Endothelial cell of umbilical vein (primary cell): ENCODE results near the gene DNASE2. TPM values are rescaled to one million over a fixed set of nuclear protein-coding genes. Genes with fewer than 3 reads are reported as not detected.

ENCODE experiments used
- BruUV-seq: library from RNA; stranded (reverse); fragments of 400-500 nt; replicated peaks from 2 replicates; lab custom pipeline; 2021; lab: Mats Ljungman, UMichigan
- CTCF ChIA-PET: fragments of 300-600, 350-600 bp; sonication (Branson Sonifier 250); formaldehyde crosslinking; loops from one replicate; lab custom pipeline; 2021; ENCODE audit warnings: antibody characterized with exemption, inconsistent platforms; lab: Charles Lee
- POLR2A ChIA-PET: fragments of 300-600, 350-600 bp; sonication (Branson Sonifier 250); formaldehyde crosslinking; loops from one replicate; lab custom pipeline; 2021; ENCODE audit warnings: antibody characterized with exemption, inconsistent platforms; lab: Charles Lee
- DNase-seq: peaks from one replicate; pipeline ENCODE4 v3.0.0-alpha.2; 2011; ENCODE audit warnings: low read depth, low spot score
- FAIRE-seq: peaks from 2 replicates; lab custom pipeline; 2011; peaks lifted over from hg19 to GRCh38; lab: Jason Lieb, UNC
- H2AFZ ChIP-seq: 2 replicates; pipeline ENCODE4 v1.6.0; 2012; ENCODE audit warnings: low read depth, low read length, control low read depth, inconsistent platforms
- H3K27ac ChIP-seq: 2 replicates; pipeline ENCODE4 v1.5.1; 2011; ENCODE audit warnings: low read depth, mild to moderate bottlenecking, control low read depth, low read length, moderate library complexity; ENCODE audit not compliant: insufficient read depth
- H3K27me3 ChIP-seq, 2 experiments: 2 replicates each; pipeline versions ENCODE4 v1.6.0 to v1.6.1; 2011; ENCODE audit warnings: low read length in 2 of 2, mixed read lengths in 1 of 2; ENCODE audit not compliant: control insufficient read depth in 2 of 2, insufficient read depth in 2 of 2
- H3K36me3 ChIP-seq, 2 experiments: 2 replicates in 1 of 2; 3 replicates in 1 of 2; pipeline ENCODE4 v1.5.1; 2011; ENCODE audit warnings: low read length in 2 of 2, mild to moderate bottlenecking in 1 of 2, moderate library complexity in 1 of 2; ENCODE audit not compliant: control insufficient read depth in 2 of 2, insufficient read depth in 2 of 2; ENCODE audit errors: extremely low read depth in 1 of 2
- H3K4me1 ChIP-seq: 3 replicates; pipeline ENCODE4 v1.5.1; 2011; ENCODE audit warnings: mild to moderate bottlenecking, low read length; ENCODE audit not compliant: control insufficient read depth, insufficient read depth; ENCODE audit errors: extremely low read depth
- H3K4me2 ChIP-seq: 2 replicates; pipeline ENCODE4 v1.6.1; 2011; ENCODE audit warnings: low read length, control low read depth, mixed read lengths; ENCODE audit not compliant: insufficient read depth
- H3K4me3 ChIP-seq, 3 experiments: fragments of 200-600 bp in 1 of 3; sonication (generic), shearing (Covaris generic) in 1 of 3; replicated peaks in 1 of 3; 2 replicates each; pipeline ENCODE4 v1.5.1; 2011 to 2016; ENCODE audit warnings: control low read depth in 3 of 3, low read length in 3 of 3, mild to moderate bottlenecking in 2 of 3, inconsistent platforms in 1 of 3, low read depth in 1 of 3, moderate library complexity in 1 of 3; ENCODE audit not compliant: insufficient read depth in 1 of 3
- H3K79me2 ChIP-seq: 2 replicates; pipeline ENCODE4 v1.6.0; 2012; ENCODE audit warnings: low read length, inconsistent platforms; ENCODE audit not compliant: control insufficient read depth, insufficient read depth
- H3K9ac ChIP-seq: replicated peaks from 2 replicates; pipeline ENCODE3; 2011; ENCODE audit warnings: low read length, control low read depth; ENCODE audit not compliant: insufficient read depth; ENCODE audit errors: extremely low read depth
- H3K9me1 ChIP-seq: replicated peaks from 3 replicates; pipeline ENCODE4 v1.6.0; 2011; ENCODE audit warnings: mild to moderate bottlenecking, low read length; ENCODE audit not compliant: control insufficient read depth, insufficient read depth; ENCODE audit errors: extremely low read depth
- H3K9me3 ChIP-seq: replicated peaks from 2 replicates; pipeline ENCODE4 v1.5.1; 2012; ENCODE audit warnings: low read length, inconsistent platforms; ENCODE audit not compliant: control insufficient read depth, insufficient read depth
- H4K20me1 ChIP-seq: replicated peaks from 2 replicates; pipeline ENCODE3; 2011; ENCODE audit warnings: mild to moderate bottlenecking, low read length; ENCODE audit not compliant: control insufficient read depth, insufficient read depth; ENCODE audit errors: extremely low read depth
- CTCF ChIP-seq, 2 donors: IDR thresholded peaks; 1 replicate in 1 of 2; 2 replicates in 1 of 2; pipeline ENCODE4 v1.5.1; 2011; ENCODE audit warnings: low read length in 2 of 2, mild to moderate bottlenecking in 2 of 2, moderate library complexity in 2 of 2, control low read depth in 1 of 2, inconsistent platforms in 1 of 2, low read depth in 1 of 2; ENCODE audit not compliant: insufficient read depth in 1 of 2; ENCODE audit errors: extremely low read depth in 1 of 2
- EZH2 ChIP-seq: IDR thresholded peaks from 2 replicates; pipeline ENCODE4 v1.6.1; 2012; ENCODE audit warnings: borderline replicate concordance, low read depth, mild to moderate bottlenecking, moderate library complexity, low read length, inconsistent platforms; ENCODE audit not compliant: severe bottlenecking
- FOS ChIP-seq: IDR thresholded peaks from 2 replicates; pipeline ENCODE4 v1.6.1; 2011; ENCODE audit warnings: mild to moderate bottlenecking, low read length, moderate library complexity, borderline replicate concordance; ENCODE audit not compliant: insufficient read depth
- GATA2 ChIP-seq: IDR thresholded peaks from 2 replicates; pipeline ENCODE4 v1.7.0; 2011; ENCODE audit warnings: low read depth, mild to moderate bottlenecking, moderate library complexity, mixed read lengths, low read length; ENCODE audit not compliant: insufficient read length, insufficient read depth
- JUN ChIP-seq: IDR thresholded peaks from 2 replicates; pipeline ENCODE4 v1.6.1; 2011; ENCODE audit warnings: borderline replicate concordance, low read depth; ENCODE audit not compliant: insufficient read length, insufficient read depth
- MAX ChIP-seq: IDR thresholded peaks from 2 replicates; pipeline ENCODE4 v1.6.1; 2011; ENCODE audit not compliant: insufficient read depth, insufficient read length
- MYC ChIP-seq: IDR thresholded peaks from one replicate; pipeline ENCODE4 v1.6.1; 2011; ENCODE audit warnings: mild to moderate bottlenecking, low read depth, low read length
- POLR2A ChIP-seq: IDR thresholded peaks from 2 replicates; pipeline ENCODE4 v1.6.1; 2012; ENCODE audit warnings: low read depth, mild to moderate bottlenecking, control low read depth, low read length
- POLR2AphosphoS5 ChIP-seq: IDR thresholded peaks from 2 replicates; pipeline ENCODE4 v1.6.1; 2012; ENCODE audit warnings: low read depth, mild to moderate bottlenecking, control low read depth, low read length, moderate library complexity; ENCODE audit not compliant: insufficient read depth
- dilution Hi-C: fragments of 300-500 bp; cut with MboI; formaldehyde crosslinking; loops from one replicate; pipeline ENCODE4 v1.15.0; 2019; ENCODE audit warnings: low sequenced_read_pairs; ENCODE audit not compliant: extremely low pct_ligation_motif_present
- intact Hi-C: fragments of 100-400 bp; cut with micrococcal nuclease; formaldehyde crosslinking; loops from one replicate; pipeline ENCODE4 v1.10.0; 2022
- polyA plus RNA-seq, 4 experiments: library from polyadenylated mRNA; depleted of rRNA in 3 of 4; stranded (reverse) in 3 of 4; unstranded in 1 of 4; fragments of >200 nt; gene quantifications; 2 replicates each; pipeline versions ENCODE4 v1.2.1 to v1.2.3, GENCODE V29; 2011 to 2012; ENCODE audit warnings: missing spikeins in 1 of 4
- total RNA-seq: library from RNA; stranded (reverse); gene quantifications from 2 replicates; pipeline ENCODE4 v1.2.3, GENCODE V29; 2021

DNASE2 gene
- total and polyA plus RNA-seq, 2 donors (not counting 3 experiments of a cell fraction or from before 2014, with no cell fraction given) = 31.3 to 51.9 TPM

GRCh38 chr19:12833418-12833737, 47.9 kb downstream of the DNASE2 start:
- no peak for TF ChIP-seq CTCF (IDR thresholded peaks at IDR 0.05; ENCODE audit: extremely low read depth in 1 of 2, insufficient read depth in 1 of 2, low read depth in 1 of 2, low read length in 2 of 2)
- no peak for TF ChIP-seq MAX
- TF ChIP-seq POLR2A = no peak
- no peak for TF ChIP-seq FOS
- no peak for TF ChIP-seq GATA2
- TF ChIP-seq POLR2AphosphoS5 = no peak
- no peak for TF ChIP-seq EZH2
- TF ChIP-seq JUN = no peak
- TF ChIP-seq MYC = no peak
- Histone ChIP-seq H3K4me2 (no peak overlapping the region), H3K4me1 (no peaks in the 10 kb centered on the region), H3K9me1 (no peaks in the 10 kb centered on the region), H3K36me3 (no peaks in the 10 kb centered on the region), H3K27ac (no peak overlapping the region), H3K4me3 (no peak overlapping the region), H3K79me2 (no peaks in the 10 kb centered on the region), H4K20me1 (no peaks in the 10 kb centered on the region), H2AFZ (no peak overlapping the region), H3K9ac (no peak overlapping the region), H3K9me3 (no peaks in the 10 kb centered on the region), H3K27me3 (peaks cover 42 to 51% of the 10 kb centered on the region in 2 experiments)
- BruUV-seq = no TSS peak
- ChIA-PET POLR2A (no interaction called here), CTCF (no interaction called here)
- intact Hi-C loops = no loop called here
- dilution Hi-C loops = no loop called here
- DNase-seq (no peak), FAIRE-seq (no peak)
